CD4-positive, alpha-beta memory T cell (primary cell): ENCODE data around the gene TNRC6C. TPM values are rescaled to one million over a fixed set of nuclear protein-coding genes. Genes with fewer than 3 reads are reported as not detected.
"Not testable (repeated sequence)": the region's sequence is repeated elsewhere in the genome, so short reads cannot be mapped to it uniquely, and the experiment has no call there.

Experiments used
- CTCF ChIA-PET: fragments of 350-600 bp; sonication (Branson Sonifier 250); formaldehyde crosslinking; loops from one replicate; lab custom pipeline; 2021; ENCODE audit warnings: inconsistent platforms; ENCODE audit not compliant: partially characterized antibody; lab: Charles Lee
- POLR2A ChIA-PET: fragments of 350-600 bp; sonication (Branson Sonifier 250); formaldehyde crosslinking; loops from one replicate; lab custom pipeline; 2021; ENCODE audit not compliant: partially characterized antibody; lab: Charles Lee
- DNase-seq, 5 donors: peaks; one replicate each; pipeline versions ENCODE4 v3.0.0 to v3.0.0-alpha.2; 2020 to 2022; ENCODE audit warnings: mixed read lengths in 1 of 5
- H3K27ac ChIP-seq: one replicate; pipeline ENCODE4 v1.7.0; 2013; ENCODE audit warnings: low read depth, low read length
- H3K27me3 ChIP-seq: 2 replicates; pipeline ENCODE4 v1.7.0; 2013; ENCODE audit warnings: mild to moderate bottlenecking, low read length, moderate library complexity; ENCODE audit not compliant: insufficient read depth
- H3K36me3 ChIP-seq: 2 replicates; pipeline ENCODE4 v1.7.0; 2013; ENCODE audit warnings: mild to moderate bottlenecking, low read length, moderate library complexity; ENCODE audit not compliant: insufficient read depth
- H3K4me1 ChIP-seq: 2 replicates; pipeline ENCODE4 v1.7.0; 2013; ENCODE audit warnings: mild to moderate bottlenecking, low read length, moderate library complexity; ENCODE audit not compliant: insufficient read depth
- H3K4me3 ChIP-seq, 2 donors: one replicate each; pipeline ENCODE4 v1.7.0; 2013; ENCODE audit warnings: low read length in 2 of 2, mild to moderate bottlenecking in 1 of 2
- H3K9me3 ChIP-seq, 2 donors: one replicate each; pipeline ENCODE4 v1.7.0; 2013; ENCODE audit warnings: low read length in 2 of 2, control low read depth in 1 of 2; ENCODE audit not compliant: control insufficient read depth in 1 of 2
- H3K27ac Mint-ChIP-seq, 7 donors: one replicate each; pipeline ENCODE4 v1.8.0; 2020 to 2021; ENCODE audit warnings: mixed read lengths in 7 of 7, mild to moderate bottlenecking in 6 of 7, inconsistent platforms in 3 of 7, moderate library complexity in 3 of 7
- H3K27me3 Mint-ChIP-seq, 2 donors: one replicate each; pipeline ENCODE4 v1.8.0; 2020 to 2021; ENCODE audit warnings: mixed read lengths in 2 of 2
- H3K36me3 Mint-ChIP-seq, 2 donors: one replicate each; pipeline ENCODE4 v1.8.0; 2020 to 2021; ENCODE audit warnings: mixed read lengths in 2 of 2, inconsistent platforms in 1 of 2, mild to moderate bottlenecking in 1 of 2
- H3K4me1 Mint-ChIP-seq, 4 donors: one replicate each; pipeline ENCODE4 v1.8.0; 2020 to 2021; ENCODE audit warnings: mixed read lengths in 4 of 4, mild to moderate bottlenecking in 1 of 4
- H3K4me3 Mint-ChIP-seq, 8 donors: one replicate each; pipeline ENCODE4 v1.8.0; 2020 to 2021; ENCODE audit warnings: mixed read lengths in 8 of 8, mild to moderate bottlenecking in 7 of 8, moderate library complexity in 6 of 8, inconsistent platforms in 3 of 8
- H3K9me3 Mint-ChIP-seq, 8 donors: one replicate each; pipeline ENCODE4 v1.8.0; 2020 to 2021; ENCODE audit warnings: mixed read lengths in 8 of 8, mild to moderate bottlenecking in 5 of 8, inconsistent platforms in 3 of 8, moderate library complexity in 1 of 8
- intact Hi-C: fragments of 100-400 bp; cut with micrococcal nuclease; formaldehyde crosslinking; loops from one replicate; pipeline ENCODE4 v1.15.1; 2023
- polyA plus RNA-seq, 2 donors: library from polyadenylated mRNA; unstranded; fragments of 300-500 nt; fragmentation: Illumina TruSeq; gene quantifications; one replicate each; pipeline ENCODE4 v1.2.3, GENCODE V29; 2021
- total RNA-seq, 2 experiments: library from RNA; stranded (reverse); gene quantifications; one replicate each; pipeline ENCODE4 v1.2.3, GENCODE V29; 2021

The TNRC6C gene
- total and polyA plus RNA-seq, 4 experiments from 2014 or later = 1.3 to 112 (median 57.0) TPM

GRCh38 chr17:78057113-78057740 is 98.7 kb downstream of the TNRC6C start:
- intact Hi-C loops = no loop called here
- H3K36me3 Mint-ChIP-seq = peaks cover 10 to 38% of the 10 kb centered on the region in 2 donors
- H3K27ac Mint-ChIP-seq = peak overlapping the region in 3 of 7 donors; percentile 13 to 47 (median 47)
- peaks cover 14% of the 10 kb centered on the region for H3K36me3 ChIP-seq
- CTCF ChIA-PET = interaction anchor here (0.8 kb wide), 1 partner anchor 28 kb away, joined by 3 read pairs; no protein-coding TSS in a partner anchor
- H3K9me3 Mint-ChIP-seq = no peaks in the 10 kb centered on the region
- H3K4me3 Mint-ChIP-seq = no peak overlapping the region
- no peaks in the 10 kb centered on the region for H3K4me1 ChIP-seq
- POLR2A ChIA-PET = no interaction called here
- H3K4me1 Mint-ChIP-seq = peaks cover 6 to 19% (median 13%) of the 10 kb centered on the region in 4 donors
- H3K27ac ChIP-seq = no peak overlapping the region
- no peaks in the 10 kb centered on the region for H3K9me3 ChIP-seq
- no peak for DNase-seq
- H3K27me3 ChIP-seq = no peaks in the 10 kb centered on the region
- no peak overlapping the region for H3K4me3 ChIP-seq
- no peaks in the 10 kb centered on the region for H3K27me3 Mint-ChIP-seq

GRCh38 chr17:78058001-78058400 is 99.5 kb downstream of the TNRC6C start:
- peaks cover 6 to 38% of the 10 kb centered on the region in 2 donors for H3K36me3 Mint-ChIP-seq
- H3K9me3 ChIP-seq = no peaks in the 10 kb centered on the region
- no peak overlapping the region for H3K27ac ChIP-seq
- H3K36me3 ChIP-seq = peaks cover 8% of the 10 kb centered on the region
- ChIA-PET POLR2A (no interaction called here), CTCF (interaction anchor here (0.8 to 1.1 kb wide), 2 partner anchors 10 to 27 kb away, joined by 3 read pairs; no protein-coding TSS in a partner anchor)
- H3K4me3 ChIP-seq = no peak overlapping the region
- H3K4me3 Mint-ChIP-seq = no peak overlapping the region
- no peaks in the 10 kb centered on the region for H3K27me3 Mint-ChIP-seq
- H3K9me3 Mint-ChIP-seq = no peaks in the 10 kb centered on the region
- H3K4me1 Mint-ChIP-seq = peaks cover 6 to 19% (median 13%) of the 10 kb centered on the region in 4 donors
- intact Hi-C loops = no loop called here
- no peaks in the 10 kb centered on the region for H3K27me3 ChIP-seq
- no peaks in the 10 kb centered on the region for H3K4me1 ChIP-seq
- DNase-seq = no peak
- H3K27ac Mint-ChIP-seq = peak overlapping the region in 3 of 7 donors; percentile 32 to 77 (median 47)

GRCh38 chr17:78058581-78058980 is 100.1 kb downstream of the TNRC6C start:
- DNase-seq = no peak
- H3K27ac Mint-ChIP-seq = peak overlapping the region in 2 of 7 donors; percentile 32 to 42
- peaks cover 3 to 42% of the 10 kb centered on the region in 2 donors for H3K36me3 Mint-ChIP-seq
- H3K9me3 ChIP-seq = no peaks in the 10 kb centered on the region
- ChIA-PET POLR2A (interaction anchor here (1.7 kb wide), 1 partner anchor 100 kb away, joined by 4 read pairs; the partner anchor contains the start of gene TNRC6C), CTCF (interaction anchor here (1.1 to 1.3 kb wide), 2 partner anchors 11 to 118 kb away, joined by 3 read pairs; no protein-coding TSS in a partner anchor)
- H3K4me3 Mint-ChIP-seq = no peak overlapping the region
- no peaks in the 10 kb centered on the region for H3K4me1 ChIP-seq
- intact Hi-C loops = no loop called here
- peaks cover 8% of the 10 kb centered on the region for H3K36me3 ChIP-seq
- no peaks in the 10 kb centered on the region for H3K27me3 ChIP-seq
- H3K27ac ChIP-seq = no peak overlapping the region
- no peak overlapping the region for H3K4me3 ChIP-seq
- no peaks in the 10 kb centered on the region for H3K27me3 Mint-ChIP-seq
- peaks cover 10 to 23% (median 14%) of the 10 kb centered on the region in 4 donors for H3K4me1 Mint-ChIP-seq
- no peaks in the 10 kb centered on the region for H3K9me3 Mint-ChIP-seq

GRCh38 chr17:78062596-78062995 is 104.1 kb downstream of the TNRC6C start:
- Histone ChIP-seq H3K4me3 (no peak overlapping the region), H3K36me3 (peaks cover 12% of the 10 kb centered on the region), H3K9me3 (no peaks in the 10 kb centered on the region), H3K27ac (no peak overlapping the region), H3K27me3 (no peaks in the 10 kb centered on the region), H3K4me1 (no peaks in the 10 kb centered on the region)
- intact Hi-C loops = no loop called here
- Mint-ChIP-seq H3K9me3 (no peaks in the 10 kb centered on the region), H3K27ac (peak overlapping the region in 3 of 7 donors; percentile 2 to 43 (median 9)), H3K27me3 (no peaks in the 10 kb centered on the region), H3K4me3 (no peak overlapping the region), H3K4me1 (peaks cover 11 to 23% (median 15%) of the 10 kb centered on the region in 4 donors), H3K36me3 (peaks cover 11 to 52% of the 10 kb centered on the region in 2 donors)
- ChIA-PET POLR2A (no interaction called here), CTCF (interaction anchor here (1.2 to 1.3 kb wide), 2 partner anchors 23 to 42 kb away, joined by 3 to 4 read pairs; no protein-coding TSS in a partner anchor)
- DNase-seq = no peak

GRCh38 chr17:78063489-78063888 is 105.0 kb downstream of the TNRC6C start:
- Mint-ChIP-seq H3K27me3 (no peaks in the 10 kb centered on the region), H3K4me3 (no peak overlapping the region), H3K36me3 (peaks cover 11 to 50% of the 10 kb centered on the region in 2 donors), H3K4me1 (peaks cover 9 to 15% (median 13%) of the 10 kb centered on the region in 4 donors), H3K27ac (peak overlapping the region in 3 of 7 donors; percentile 9 to 62 (median 54)), H3K9me3 (no peaks in the 10 kb centered on the region)
- Histone ChIP-seq H3K27ac (no peak overlapping the region), H3K27me3 (no peaks in the 10 kb centered on the region), H3K9me3 (no peaks in the 10 kb centered on the region), H3K36me3 (peaks cover 16% of the 10 kb centered on the region), H3K4me3 (no peak overlapping the region), H3K4me1 (no peaks in the 10 kb centered on the region)
- intact Hi-C loops = no loop called here
- ChIA-PET CTCF (interaction anchor here (0.7 kb wide), 1 partner anchor 11 kb away, joined by 3 read pairs; no protein-coding TSS in a partner anchor), POLR2A (no interaction called here)
- no peak for DNase-seq

GRCh38 chr17:78064708-78065107 is 106.2 kb downstream of the TNRC6C start:
- Histone ChIP-seq H3K36me3 (peaks cover 28% of the 10 kb centered on the region), H3K27ac (no peak overlapping the region), H3K27me3 (no peaks in the 10 kb centered on the region), H3K9me3 (no peaks in the 10 kb centered on the region), H3K4me1 (no peaks in the 10 kb centered on the region), H3K4me3 (no peak overlapping the region)
- H3K9me3 Mint-ChIP-seq = no peaks in the 10 kb centered on the region
- DNase-seq = no peak
- peaks cover 7 to 12% (median 11%) of the 10 kb centered on the region in 4 donors for H3K4me1 Mint-ChIP-seq
- H3K4me3 Mint-ChIP-seq = no peak overlapping the region
- intact Hi-C loops = no loop called here
- POLR2A ChIA-PET = no interaction called here
- peaks cover 18 to 50% of the 10 kb centered on the region in 2 donors for H3K36me3 Mint-ChIP-seq
- no peaks in the 10 kb centered on the region for H3K27me3 Mint-ChIP-seq
- CTCF ChIA-PET = no interaction called here
- H3K27ac Mint-ChIP-seq = peak overlapping the region in 3 of 7 donors; percentile 13 to 69 (median 24)

GRCh38 chr17:78066976-78067375 is 108.5 kb downstream of the TNRC6C start:
- DNase-seq, H3K27ac ChIP-seq, H3K9me3 ChIP-seq, H3K9me3 Mint-ChIP-seq, H3K27me3 ChIP-seq, H3K4me1 Mint-ChIP-seq, intact Hi-C loops, H3K4me3 ChIP-seq, H3K27me3 Mint-ChIP-seq, H3K4me1 ChIP-seq, POLR2A ChIA-PET, H3K4me3 Mint-ChIP-seq: not testable (repeated sequence)
- Mint-ChIP-seq H3K36me3 (peaks cover 31 to 69% of the 10 kb centered on the region in 2 donors), H3K27ac (peak overlapping the region in 3 of 7 donors; percentile 10 to 70 (median 53))
- CTCF ChIA-PET = interaction anchor here (0.9 kb wide), 1 partner anchor 18 kb away, joined by 4 read pairs; no protein-coding TSS in a partner anchor
- H3K36me3 ChIP-seq = peaks cover 47% of the 10 kb centered on the region
